HepG2 (cell line): ENCODE data around the gene TIRAP. TPM values are rescaled to one million over a fixed set of nuclear protein-coding genes. Genes with fewer than 3 reads are reported as not detected.
A peak's percentile ranks its signal among the peaks of the same experiment; 100 is the strongest.

ENCODE experiments used
- DRAP1 ChIP-seq: IDR thresholded peaks from 2 replicates; pipeline ENCODE4 v1.6.1; 2016; ENCODE audit warnings: missing genetic modification reagents, missing compliant biosample characterization
- ETV6 ChIP-seq: sonication (generic); formaldehyde crosslinking; conservative IDR thresholded peaks from 2 replicates; pipeline ENCODE4 v1.4.0; 2020; ENCODE audit warnings: missing genetic modification reagents
- GZF1 ChIP-seq: sonication (generic); formaldehyde crosslinking; IDR thresholded peaks from 2 replicates; pipeline ENCODE4 v1.5.1; 2020; ENCODE audit warnings: mild to moderate bottlenecking, missing genetic modification reagents
- KDM4B ChIP-seq: sonication (generic); formaldehyde crosslinking; IDR thresholded peaks from 2 replicates; pipeline ENCODE4 v1.4.0; 2020; ENCODE audit warnings: missing genetic modification reagents
- KLF16 ChIP-seq, 2 experiments: sonication (generic) in 1 of 2; formaldehyde crosslinking in 1 of 2; IDR thresholded peaks; 2 replicates each; pipeline versions ENCODE4 v1.6.1 to v1.8.0; 2016 to 2023; ENCODE audit warnings: missing genetic modification reagents in 2 of 2, missing compliant biosample characterization in 1 of 2
- PHF21A ChIP-seq: sonication (generic); formaldehyde crosslinking; IDR thresholded peaks from 2 replicates; pipeline ENCODE4 v1.5.0; 2020; ENCODE audit warnings: mild to moderate bottlenecking, missing genetic modification reagents
- SMARCE1 ChIP-seq: fragments of 450-650 bp; IDR thresholded peaks from 2 replicates; pipeline ENCODE4 v1.6.1; 2017; ENCODE audit warnings: borderline replicate concordance
- ZBTB44 ChIP-seq: sonication (generic); formaldehyde crosslinking; IDR thresholded peaks from 2 replicates; pipeline ENCODE4 v1.4.0; 2020; ENCODE audit warnings: missing genetic modification reagents
- ZFP36 ChIP-seq: fragments of 150-350 bp; IDR thresholded peaks from 2 replicates; pipeline ENCODE4 v1.6.1; 2018; ENCODE audit warnings: borderline replicate concordance, low read length, low read depth; ENCODE audit not compliant: partially characterized antibody
- ZNF225 ChIP-seq: sonication (generic); formaldehyde crosslinking; IDR thresholded peaks from 2 replicates; pipeline ENCODE4 v1.4.0; 2020; ENCODE audit warnings: mild to moderate bottlenecking, missing genetic modification reagents
- polyA plus RNA-seq, 8 experiments: library from polyadenylated mRNA; depleted of rRNA in 3 of 8; stranded (reverse) in 7 of 8; unstranded in 1 of 8; fragments of >200 nt; fragmentation: Illumina TruSeq in 4 of 8; extraction: Trizol in 4 of 8; gene quantifications; 2 replicates each; pipeline versions ENCODE4 v1.2.1 to v1.2.3, GENCODE V29; 2011 to 2016; ENCODE audit warnings: low read depth in 4 of 8, missing spikeins in 1 of 8, mixed read lengths in 1 of 8; ENCODE audit not compliant: insufficient read depth in 1 of 8
- total RNA-seq, 5 experiments: library from RNA; depleted of rRNA; stranded (reverse); fragments of >200 nt; fragmentation: Illumina TruSeq; extraction: Trizol; gene quantifications; 2 replicates each; pipeline ENCODE4 v1.2.3, GENCODE V29; 2016; ENCODE audit warnings: low read depth in 1 of 5
- TF ChIP-seq, protein P1 (sequence below): sonication (generic); formaldehyde crosslinking; IDR thresholded peaks from 2 replicates; pipeline ENCODE4 v1.8.0; 2022; ENCODE audit warnings: mild to moderate bottlenecking, missing genetic modification reagents, borderline replicate concordance
- TF ChIP-seq, protein P2 (sequence below): sonication (generic); formaldehyde crosslinking; conservative IDR thresholded peaks from 2 replicates; pipeline ENCODE4 v1.8.1; 2023; ENCODE audit warnings: missing genetic modification reagents
- TF ChIP-seq, protein P3 (sequence below): sonication (generic); formaldehyde crosslinking; IDR thresholded peaks from 2 replicates; pipeline ENCODE4 v1.9.0; 2021; ENCODE audit warnings: missing genetic modification reagents, mild to moderate bottlenecking, borderline replicate concordance
- TF ChIP-seq, protein P4 (sequence below): sonication (generic); formaldehyde crosslinking; IDR thresholded peaks from 2 replicates; pipeline ENCODE4 v1.9.0; 2021; ENCODE audit warnings: mild to moderate bottlenecking, missing genetic modification reagents

TIRAP gene
- total and polyA plus RNA-seq, 2 of the 13 experiments (the other 11 are each of a cell fraction or from before 2014, with no cell fraction given), result 5.4 to 5.7 TPM

- TF ChIP-seq, protein P1, sequence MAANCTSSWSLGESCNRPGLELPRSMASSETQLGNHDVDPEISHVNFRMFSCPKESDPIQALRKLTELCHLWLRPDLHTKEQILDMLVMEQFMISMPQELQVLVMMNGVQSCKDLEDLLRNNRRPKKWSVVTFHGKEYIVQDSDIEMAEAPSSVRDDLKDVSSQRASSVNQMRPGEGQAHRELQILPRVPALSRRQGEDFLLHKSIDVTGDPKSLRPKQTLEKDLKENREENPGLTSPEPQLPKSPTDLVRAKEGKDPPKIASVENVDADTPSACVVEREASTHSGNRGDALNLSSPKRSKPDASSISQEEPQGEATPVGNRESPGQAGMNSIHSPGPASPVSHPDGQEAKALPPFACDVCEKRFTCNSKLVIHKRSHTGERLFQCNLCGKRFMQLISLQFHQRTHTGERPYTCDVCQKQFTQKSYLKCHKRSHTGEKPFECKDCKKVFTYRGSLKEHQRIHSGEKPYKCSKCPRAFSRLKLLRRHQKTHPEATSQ, result no peak
- TF ChIP-seq SMARCE1, result no peak
- no peak for TF ChIP-seq ZBTB44 (CRISPR knock-in tag)
- no peak for TF ChIP-seq ZNF225 (CRISPR knock-in tag)
- TF ChIP-seq KLF16 (CRISPR knock-in tag; IDR thresholded peaks at IDR 0.05), result peak in 1 of 2 experiments; percentile 25; a peak in 1 of 4 replicates
- TF ChIP-seq, protein P2, sequence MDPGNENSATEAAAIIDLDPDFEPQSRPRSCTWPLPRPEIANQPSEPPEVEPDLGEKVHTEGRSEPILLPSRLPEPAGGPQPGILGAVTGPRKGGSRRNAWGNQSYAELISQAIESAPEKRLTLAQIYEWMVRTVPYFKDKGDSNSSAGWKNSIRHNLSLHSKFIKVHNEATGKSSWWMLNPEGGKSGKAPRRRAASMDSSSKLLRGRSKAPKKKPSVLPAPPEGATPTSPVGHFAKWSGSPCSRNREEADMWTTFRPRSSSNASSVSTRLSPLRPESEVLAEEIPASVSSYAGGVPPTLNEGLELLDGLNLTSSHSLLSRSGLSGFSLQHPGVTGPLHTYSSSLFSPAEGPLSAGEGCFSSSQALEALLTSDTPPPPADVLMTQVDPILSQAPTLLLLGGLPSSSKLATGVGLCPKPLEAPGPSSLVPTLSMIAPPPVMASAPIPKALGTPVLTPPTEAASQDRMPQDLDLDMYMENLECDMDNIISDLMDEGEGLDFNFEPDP (CRISPR knock-in tag), result no peak
- no peak for TF ChIP-seq KDM4B
- TF ChIP-seq, protein P3, sequence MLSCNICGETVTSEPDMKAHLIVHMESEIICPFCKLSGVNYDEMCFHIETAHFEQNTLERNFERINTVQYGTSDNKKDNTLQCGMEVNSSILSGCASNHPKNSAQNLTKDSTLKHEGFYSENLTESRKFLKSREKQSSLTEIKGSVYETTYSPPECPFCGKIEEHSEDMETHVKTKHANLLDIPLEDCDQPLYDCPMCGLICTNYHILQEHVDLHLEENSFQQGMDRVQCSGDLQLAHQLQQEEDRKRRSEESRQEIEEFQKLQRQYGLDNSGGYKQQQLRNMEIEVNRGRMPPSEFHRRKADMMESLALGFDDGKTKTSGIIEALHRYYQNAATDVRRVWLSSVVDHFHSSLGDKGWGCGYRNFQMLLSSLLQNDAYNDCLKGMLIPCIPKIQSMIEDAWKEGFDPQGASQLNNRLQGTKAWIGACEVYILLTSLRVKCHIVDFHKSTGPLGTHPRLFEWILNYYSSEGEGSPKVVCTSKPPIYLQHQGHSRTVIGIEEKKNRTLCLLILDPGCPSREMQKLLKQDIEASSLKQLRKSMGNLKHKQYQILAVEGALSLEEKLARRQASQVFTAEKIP, result 0 out of 2 replicates have a peak, but pooled peaks have one; percentile 54
- no peak for TF ChIP-seq ZFP36
- no peak; the same call in 1 of the 2 replicates for TF ChIP-seq GZF1
- no peak for TF ChIP-seq ETV6 (CRISPR knock-in tag)
- TF ChIP-seq PHF21A (CRISPR knock-in tag), result peak; percentile 67
- TF ChIP-seq, protein P4, sequence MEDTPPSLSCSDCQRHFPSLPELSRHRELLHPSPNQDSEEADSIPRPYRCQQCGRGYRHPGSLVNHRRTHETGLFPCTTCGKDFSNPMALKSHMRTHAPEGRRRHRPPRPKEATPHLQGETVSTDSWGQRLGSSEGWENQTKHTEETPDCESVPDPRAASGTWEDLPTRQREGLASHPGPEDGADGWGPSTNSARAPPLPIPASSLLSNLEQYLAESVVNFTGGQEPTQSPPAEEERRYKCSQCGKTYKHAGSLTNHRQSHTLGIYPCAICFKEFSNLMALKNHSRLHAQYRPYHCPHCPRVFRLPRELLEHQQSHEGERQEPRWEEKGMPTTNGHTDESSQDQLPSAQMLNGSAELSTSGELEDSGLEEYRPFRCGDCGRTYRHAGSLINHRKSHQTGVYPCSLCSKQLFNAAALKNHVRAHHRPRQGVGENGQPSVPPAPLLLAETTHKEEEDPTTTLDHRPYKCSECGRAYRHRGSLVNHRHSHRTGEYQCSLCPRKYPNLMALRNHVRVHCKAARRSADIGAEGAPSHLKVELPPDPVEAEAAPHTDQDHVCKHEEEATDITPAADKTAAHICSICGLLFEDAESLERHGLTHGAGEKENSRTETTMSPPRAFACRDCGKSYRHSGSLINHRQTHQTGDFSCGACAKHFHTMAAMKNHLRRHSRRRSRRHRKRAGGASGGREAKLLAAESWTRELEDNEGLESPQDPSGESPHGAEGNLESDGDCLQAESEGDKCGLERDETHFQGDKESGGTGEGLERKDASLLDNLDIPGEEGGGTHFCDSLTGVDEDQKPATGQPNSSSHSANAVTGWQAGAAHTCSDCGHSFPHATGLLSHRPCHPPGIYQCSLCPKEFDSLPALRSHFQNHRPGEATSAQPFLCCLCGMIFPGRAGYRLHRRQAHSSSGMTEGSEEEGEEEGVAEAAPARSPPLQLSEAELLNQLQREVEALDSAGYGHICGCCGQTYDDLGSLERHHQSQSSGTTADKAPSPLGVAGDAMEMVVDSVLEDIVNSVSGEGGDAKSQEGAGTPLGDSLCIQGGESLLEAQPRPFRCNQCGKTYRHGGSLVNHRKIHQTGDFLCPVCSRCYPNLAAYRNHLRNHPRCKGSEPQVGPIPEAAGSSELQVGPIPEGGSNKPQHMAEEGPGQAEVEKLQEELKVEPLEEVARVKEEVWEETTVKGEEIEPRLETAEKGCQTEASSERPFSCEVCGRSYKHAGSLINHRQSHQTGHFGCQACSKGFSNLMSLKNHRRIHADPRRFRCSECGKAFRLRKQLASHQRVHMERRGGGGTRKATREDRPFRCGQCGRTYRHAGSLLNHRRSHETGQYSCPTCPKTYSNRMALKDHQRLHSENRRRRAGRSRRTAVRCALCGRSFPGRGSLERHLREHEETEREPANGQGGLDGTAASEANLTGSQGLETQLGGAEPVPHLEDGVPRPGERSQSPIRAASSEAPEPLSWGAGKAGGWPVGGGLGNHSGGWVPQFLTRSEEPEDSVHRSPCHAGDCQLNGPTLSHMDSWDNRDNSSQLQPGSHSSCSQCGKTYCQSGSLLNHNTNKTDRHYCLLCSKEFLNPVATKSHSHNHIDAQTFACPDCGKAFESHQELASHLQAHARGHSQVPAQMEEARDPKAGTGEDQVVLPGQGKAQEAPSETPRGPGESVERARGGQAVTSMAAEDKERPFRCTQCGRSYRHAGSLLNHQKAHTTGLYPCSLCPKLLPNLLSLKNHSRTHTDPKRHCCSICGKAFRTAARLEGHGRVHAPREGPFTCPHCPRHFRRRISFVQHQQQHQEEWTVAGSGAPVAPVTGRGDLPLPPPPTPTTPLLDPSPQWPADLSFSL (CRISPR knock-in tag), result 0 out of 2 replicates have a peak, but pooled peaks have one; percentile 43
- peak; percentile 36; the same call in 1 of the 2 replicates for TF ChIP-seq DRAP1 (CRISPR knock-in tag)
Observed at GRCh38 chr11:126282736-126283591, at the start of gene TIRAP (continued).
